ENCODE data around the gene LRRC14B.
"Not testable (repeated sequence)": the region's sequence is repeated elsewhere in the genome, so short reads cannot be mapped to it uniquely, and the experiment has no call there.

The LRRC14B gene

GRCh38 chr5:215256-215655 lies 24.0 kb downstream of the LRRC14B start:
- not testable (repeated sequence) for DNase-seq

GRCh38 chr5:216076-216475 lies 24.8 kb downstream of the LRRC14B start:
- not testable (repeated sequence) for DNase-seq

GRCh38 chr5:217494-218456 lies 26.5 kb downstream of the LRRC14B start, which contains the start of the genes CCDC127 and SDHA:
TSS of gene CCDC127 (minus strand) at chr5:218153. CDS start at chr5:216849, 1,304 bp downstream.
TSS of gene SDHA (plus strand) at chr5:218320. CDS start at chr5:218356, 36 bp downstream.
- DNase-seq: peak; percentile 75

- no peak for DNase-seq
These were observed 27.4 kb downstream of the LRRC14B start for GRCh38 chr5:218457-219291.

DNA sequence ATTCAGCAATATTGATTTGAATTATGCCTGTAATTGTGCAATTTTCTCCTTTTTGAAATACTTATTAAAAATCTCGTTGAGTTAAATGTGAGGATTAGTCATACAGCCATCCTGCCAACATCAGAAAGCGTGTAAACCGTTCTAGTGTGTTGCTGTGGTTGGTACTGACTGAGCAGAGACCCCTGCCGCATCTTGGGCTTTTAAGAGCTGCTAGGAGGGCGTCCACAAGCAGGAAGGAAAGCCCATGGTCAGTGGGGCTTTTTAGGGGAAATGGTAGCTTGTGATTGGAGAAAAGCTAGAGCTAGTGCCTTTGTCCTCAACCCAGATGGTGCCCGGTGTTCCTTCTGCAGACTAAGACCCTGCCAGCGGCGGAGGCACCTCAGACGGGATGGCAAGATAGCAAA lies 28.2 kb downstream of the LRRC14B start:
- DNase-seq: no peak

DNA sequence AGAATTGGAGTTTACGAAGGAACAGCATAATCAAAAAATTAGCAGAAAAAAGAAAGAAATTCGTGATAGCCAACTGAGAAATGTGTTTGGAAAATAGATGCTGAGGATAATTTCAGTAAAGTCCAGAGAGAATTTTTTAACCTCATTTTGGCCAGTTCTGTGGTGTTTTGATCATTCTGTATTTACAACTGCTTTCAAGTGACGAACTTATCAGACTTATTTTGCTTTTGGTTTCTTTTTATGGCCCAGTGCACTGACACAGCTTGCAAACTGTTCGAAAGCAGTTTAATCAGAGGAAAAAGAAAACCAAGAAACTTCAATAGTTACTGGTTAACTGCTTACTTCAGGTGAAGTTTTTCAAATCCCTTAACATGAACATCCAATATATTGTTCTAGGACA lies 28.7 kb downstream of the LRRC14B start:
- no peak for DNase-seq

DNA sequence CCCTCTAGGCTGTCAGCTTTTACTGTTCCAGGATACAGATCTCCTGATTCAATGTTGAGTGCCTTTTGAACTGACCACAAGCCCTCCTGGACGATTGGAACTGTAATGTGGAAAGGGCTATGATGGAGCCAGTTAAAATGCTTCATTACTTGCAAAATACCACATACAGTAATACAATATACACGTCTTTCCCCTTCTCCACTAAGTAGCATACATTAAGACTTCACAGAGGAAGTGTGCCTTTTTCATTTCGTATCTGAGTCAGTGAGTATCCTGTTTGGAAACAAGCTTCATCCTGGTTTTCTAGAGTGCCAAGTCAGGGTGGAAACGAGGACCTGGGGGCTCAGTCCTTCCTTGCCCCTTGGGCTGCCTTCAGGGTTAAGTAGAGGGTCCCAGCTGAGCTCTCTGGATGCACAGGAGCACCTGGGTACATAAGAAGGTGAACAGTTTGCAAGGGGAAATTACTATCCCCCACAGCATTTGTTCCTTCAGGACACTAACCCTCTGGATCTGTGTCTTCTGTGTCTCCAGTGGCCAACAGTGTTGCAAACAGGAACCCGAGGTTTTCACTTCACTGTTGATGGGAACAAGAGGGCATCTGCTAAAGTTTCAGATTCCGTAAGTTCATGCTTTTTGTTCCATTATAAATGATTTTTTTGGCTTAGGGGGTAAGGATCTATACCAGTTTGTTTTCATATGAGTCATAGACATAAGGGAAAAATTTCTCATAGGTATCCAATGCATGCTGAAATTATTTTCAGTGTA lies 31.8 kb downstream of the LRRC14B start:
- DNase-seq: not testable (repeated sequence)

DNA sequence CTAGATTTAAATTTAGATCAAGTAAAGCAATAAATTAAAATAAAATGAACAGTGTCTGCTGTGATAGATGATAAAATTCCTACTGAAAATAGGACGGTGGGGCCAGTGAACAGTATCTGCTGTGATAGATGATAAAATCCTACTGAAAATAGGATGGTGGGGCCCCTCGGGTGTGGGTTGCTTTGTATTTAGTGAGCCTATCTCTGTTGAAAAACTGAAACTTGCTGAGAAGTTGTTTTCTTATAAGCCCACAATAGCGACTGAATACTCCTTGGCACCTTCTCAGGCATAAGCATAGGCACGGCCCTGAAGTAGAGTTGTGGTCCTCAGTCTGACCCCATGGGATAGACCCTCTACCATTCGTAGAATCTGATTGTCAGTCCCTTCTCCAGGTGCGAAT lies 32.5 kb downstream of the LRRC14B start:
- DNase-seq: no peak

DNA sequence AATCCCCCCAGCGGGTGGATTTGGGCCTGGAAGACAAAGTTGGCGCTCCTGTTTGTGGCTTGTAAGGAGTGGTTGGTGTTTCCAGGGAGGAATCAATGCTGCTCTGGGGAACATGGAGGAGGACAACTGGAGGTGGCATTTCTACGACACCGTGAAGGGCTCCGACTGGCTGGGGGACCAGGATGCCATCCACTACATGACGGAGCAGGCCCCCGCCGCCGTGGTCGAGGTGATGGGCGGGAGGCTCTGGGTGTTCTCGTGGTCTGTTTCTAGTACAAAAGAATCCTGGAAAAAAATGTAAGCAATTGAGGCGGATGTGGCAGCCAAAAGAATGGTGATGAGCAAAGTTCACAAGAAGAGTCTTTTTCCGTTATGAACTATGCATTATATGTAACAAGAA lies 34.0 kb downstream of the LRRC14B start:
- no peak for DNase-seq

GRCh38 chr5:227375-227774 lies 36.1 kb downstream of the LRRC14B start:
- DNase-seq: not testable (repeated sequence)

DNA sequence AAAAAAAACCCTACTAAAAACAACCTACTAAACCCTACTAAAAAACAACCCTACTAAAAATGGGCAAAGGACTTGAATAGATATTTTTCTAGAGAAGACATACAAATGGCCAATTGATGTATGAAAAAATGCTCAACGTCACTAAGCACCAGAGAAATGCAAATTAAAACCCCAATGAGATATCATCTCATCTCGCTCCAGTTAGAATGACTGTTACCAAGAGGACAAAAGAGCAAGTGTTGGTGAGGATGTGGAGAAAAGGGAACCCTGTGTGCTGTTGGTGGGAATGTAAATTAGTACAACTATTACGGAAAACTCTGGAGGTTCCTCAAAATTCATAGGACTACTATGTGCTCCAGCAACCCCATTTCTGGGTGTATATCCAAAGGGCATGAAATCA lies 37.6 kb downstream of the LRRC14B start:
- no peak for DNase-seq

GRCh38 chr5:230711-231110 lies 39.4 kb downstream of the LRRC14B start:
- DNase-seq: no peak

- DNase-seq: no peak
These were observed 40.4 kb downstream of the LRRC14B start for GRCh38 chr5:231661-232060.

DNA sequence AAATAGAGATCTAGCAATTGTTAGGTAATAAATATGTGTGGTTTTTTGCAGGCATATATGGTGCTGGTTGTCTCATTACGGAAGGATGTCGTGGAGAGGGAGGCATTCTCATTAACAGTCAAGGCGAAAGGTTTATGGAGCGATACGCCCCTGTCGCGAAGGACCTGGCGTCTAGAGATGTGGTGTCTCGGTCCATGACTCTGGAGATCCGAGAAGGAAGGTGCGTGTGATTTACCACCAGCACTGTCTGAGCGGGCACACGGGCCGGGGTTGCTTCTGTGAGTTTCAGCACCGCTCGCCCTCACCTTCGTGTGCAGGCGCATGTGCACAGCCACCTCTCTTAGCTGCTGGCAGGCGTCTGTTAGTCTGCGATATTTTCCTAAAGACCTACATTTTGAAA lies 42.1 kb downstream of the LRRC14B start:
- DNase-seq: not testable (repeated sequence)

- no peak for DNase-seq
These were observed 43.2 kb downstream of the LRRC14B start for GRCh38 chr5:234450-234849.

DNA sequence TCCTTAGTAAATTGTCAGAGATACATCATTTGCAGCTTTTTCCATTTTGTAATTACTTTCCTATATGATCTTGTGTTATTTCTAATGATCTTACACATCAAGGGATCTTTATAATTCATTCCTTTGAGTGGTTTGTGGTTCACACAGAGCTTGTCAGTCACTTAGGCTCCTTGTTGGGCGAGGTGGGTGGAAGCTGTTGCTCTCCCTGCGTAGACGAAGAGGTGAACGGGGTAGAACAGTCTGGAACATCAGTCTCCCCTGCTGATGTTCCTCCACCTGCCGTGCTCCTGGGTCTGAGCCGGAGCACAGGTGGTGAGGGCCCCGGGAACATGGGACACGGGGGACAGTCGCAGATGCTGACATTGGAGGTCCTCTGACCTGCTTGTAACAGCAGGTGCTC lies 44.2 kb downstream of the LRRC14B start:
- DNase-seq: not testable (repeated sequence)

- not testable (repeated sequence) for DNase-seq
These were observed 46.6 kb downstream of the LRRC14B start for GRCh38 chr5:237931-238330.

DNA sequence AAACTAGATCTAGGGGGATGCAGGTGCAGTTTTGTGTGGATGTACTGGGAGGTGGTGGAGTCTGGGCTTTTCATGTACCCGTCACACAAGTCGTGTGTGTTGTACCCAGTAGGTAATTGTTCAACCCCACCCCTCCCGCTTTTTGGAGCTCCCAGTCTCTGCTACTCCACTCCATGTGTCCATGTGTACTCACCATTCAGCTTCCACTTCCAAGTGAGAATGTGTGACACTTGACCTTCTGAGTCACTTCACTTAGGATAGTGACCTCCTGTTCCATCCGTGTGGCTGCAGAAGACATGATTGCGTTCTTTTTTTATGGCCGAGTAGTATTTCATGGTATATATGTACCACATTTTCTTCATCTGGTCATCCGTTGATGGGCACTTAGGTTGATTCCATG lies 49.3 kb downstream of the LRRC14B start:
- not testable (repeated sequence) for DNase-seq

DNA sequence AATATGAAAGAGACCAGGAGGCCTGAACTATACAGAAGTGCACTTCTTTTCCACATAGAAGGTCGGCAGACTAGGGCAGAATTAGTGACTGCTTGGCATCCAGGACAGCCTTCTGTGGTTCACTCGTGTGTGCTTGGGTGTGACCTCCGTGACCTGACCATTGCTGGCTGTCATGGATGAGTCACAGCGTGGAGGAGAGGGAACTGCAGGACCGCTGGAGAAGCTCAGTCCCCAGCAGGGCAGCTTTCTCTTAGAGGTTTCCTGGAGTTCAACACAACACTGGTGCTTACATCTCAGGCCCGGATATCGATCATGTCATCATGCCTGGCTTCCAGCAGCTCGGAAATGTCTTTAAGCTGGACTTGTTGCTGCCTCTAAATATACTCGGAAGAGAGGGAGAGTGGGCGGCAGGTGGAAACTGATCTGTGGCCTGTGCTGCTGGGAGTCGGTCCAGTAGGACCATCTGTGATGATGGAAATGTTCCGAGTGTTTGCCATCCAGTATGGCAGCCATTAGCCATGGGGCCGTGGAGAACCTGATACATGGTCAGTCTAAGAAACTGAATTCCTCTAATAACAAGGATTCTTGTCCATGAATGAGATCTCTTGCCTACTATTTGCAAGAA lies 49.9 kb downstream of the LRRC14B start:
- not testable (repeated sequence) for DNase-seq

DNA sequence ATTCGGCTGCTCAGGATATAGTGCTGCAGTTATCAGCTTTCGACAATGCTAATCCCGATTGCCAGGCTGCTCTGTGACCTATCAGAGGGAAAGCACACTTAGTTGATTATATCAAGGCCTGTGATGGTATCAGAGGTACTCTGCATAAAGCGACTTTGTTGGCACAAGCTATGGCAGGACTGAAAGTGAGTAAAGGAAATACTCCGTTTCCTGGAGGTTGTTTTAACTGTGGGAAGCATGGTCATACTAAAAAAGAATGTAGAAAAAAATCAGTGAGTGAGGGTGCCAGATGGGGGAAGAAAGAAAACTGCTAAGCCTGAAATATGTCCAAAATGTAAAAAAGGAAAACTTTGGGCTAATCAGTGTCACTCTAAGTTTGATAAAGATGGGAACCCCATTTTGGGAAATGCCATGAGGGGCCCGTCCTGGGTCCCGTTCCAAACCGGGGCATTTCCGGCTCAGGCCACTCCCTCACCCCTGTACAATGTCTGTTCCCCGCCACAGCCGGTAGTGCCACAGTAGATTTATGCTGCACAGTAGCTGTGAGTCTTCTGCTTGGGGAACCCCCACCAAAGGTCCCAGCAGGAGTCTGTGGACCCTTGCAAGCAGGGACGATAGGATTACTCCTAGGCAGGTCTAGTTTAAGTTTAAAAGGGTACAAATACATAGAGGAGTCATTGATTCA lies 52.5 kb downstream of the LRRC14B start:
- DNase-seq: not testable (repeated sequence)

GRCh38 chr5:245717-246116 lies 54.4 kb downstream of the LRRC14B start:
- not testable (repeated sequence) for DNase-seq

All from cortex of kidney (tissue), 1 donor.